BLaER1 (cell line): ENCODE measurements around the gene TSKS.

Experiments used
- H3K27ac ChIP-seq: shearing (Covaris generic); formaldehyde crosslinking; 2 replicates; pipeline ENCODE4 v1.8.1; 2022
- H3K27me3 ChIP-seq: shearing (Covaris generic); formaldehyde crosslinking; 2 replicates; pipeline ENCODE4 v1.8.1; 2022
- H3K36me3 ChIP-seq: shearing (Covaris generic); formaldehyde crosslinking; 2 replicates; pipeline ENCODE4 v1.8.1; 2022
- H3K4me1 ChIP-seq: shearing (Covaris generic); formaldehyde crosslinking; 2 replicates; pipeline ENCODE4 v1.8.1; 2022
- H3K4me2 ChIP-seq: shearing (Covaris generic); formaldehyde crosslinking; 2 replicates; pipeline ENCODE4 v1.8.1; 2022
- H3K4me3 ChIP-seq: shearing (Covaris generic); formaldehyde crosslinking; 2 replicates; pipeline ENCODE4 v1.8.1; 2022
- H3K9ac ChIP-seq: shearing (Covaris generic); formaldehyde crosslinking; 2 replicates; pipeline ENCODE4 v1.8.1; 2022
- H3K9me3 ChIP-seq: shearing (Covaris generic); formaldehyde crosslinking; 2 replicates; pipeline ENCODE4 v1.8.1; 2022
- H4K20me1 ChIP-seq: shearing (Covaris generic); formaldehyde crosslinking; 2 replicates; pipeline ENCODE4 v1.8.1; 2022
- Cebpa-rat ChIP-seq: shearing (Covaris generic); IDR thresholded peaks from 2 replicates; pipeline ENCODE4 v1.8.1; 2022

TSKS gene

GRCh38 chr19:49781394-49781793 is 18.3 kb upstream of the TSKS start:
- TF ChIP-seq Cebpa-rat, result no peak
- no peak overlapping the region for H3K9ac ChIP-seq
- H3K4me1 ChIP-seq, result peaks cover 9% of the 10 kb centered on the region; the same call in 1 of the 2 replicates
- peaks cover 24% of the 10 kb centered on the region; the same call in 1 of the 2 replicates for H4K20me1 ChIP-seq
- H3K4me2 ChIP-seq, result no peak overlapping the region
- no peaks in the 10 kb centered on the region for H3K27me3 ChIP-seq
- H3K36me3 ChIP-seq, result peaks cover 57% of the 10 kb centered on the region
- no peaks in the 10 kb centered on the region for H3K9me3 ChIP-seq
- H3K27ac ChIP-seq, result peak overlapping the region; percentile 22; the same call in 1 of the 2 replicates
- H3K4me3 ChIP-seq, result no peak overlapping the region

- Histone ChIP-seq H3K36me3 (peaks cover 57% of the 10 kb centered on the region), H3K27me3 (no peaks in the 10 kb centered on the region), H3K27ac (no peak overlapping the region), H3K4me1 (peaks cover 9% of the 10 kb centered on the region; the same call in 1 of the 2 replicates), H3K9ac (no peak overlapping the region), H4K20me1 (peaks cover 29% of the 10 kb centered on the region; the same call in 1 of the 2 replicates), H3K4me2 (no peak overlapping the region), H3K4me3 (no peak overlapping the region), H3K9me3 (no peaks in the 10 kb centered on the region)
- TF ChIP-seq Cebpa-rat, result no peak
These were observed 17.8 kb upstream of the TSKS start for GRCh38 chr19:49780861-49781260.

GRCh38 chr19:49779731-49780555 is 16.8 kb upstream of the TSKS start:
- no peak for TF ChIP-seq Cebpa-rat
- Histone ChIP-seq H4K20me1 (peaks cover 38% of the 10 kb centered on the region; the same call in 1 of the 2 replicates), H3K9me3 (no peaks in the 10 kb centered on the region), H3K4me1 (peaks cover 9% of the 10 kb centered on the region; the same call in 1 of the 2 replicates), H3K9ac (no peak overlapping the region), H3K4me3 (no peak overlapping the region), H3K36me3 (peaks cover 56% of the 10 kb centered on the region), H3K27ac (no peak overlapping the region), H3K27me3 (no peaks in the 10 kb centered on the region), H3K4me2 (no peak overlapping the region)

- TF ChIP-seq Cebpa-rat, result no peak
- no peak overlapping the region for H3K4me2 ChIP-seq
These were observed 13.3 kb upstream of the TSKS start for GRCh38 chr19:49776371-49776764.

GRCh38 chr19:49775742-49776370 is 12.8 kb upstream of the TSKS start:
- H3K9me3 ChIP-seq, result no peaks in the 10 kb centered on the region
- peaks cover 55% of the 10 kb centered on the region for H4K20me1 ChIP-seq
- H3K27me3 ChIP-seq, result no peaks in the 10 kb centered on the region
- no peak for TF ChIP-seq Cebpa-rat
- H3K4me1 ChIP-seq, result peaks cover 9% of the 10 kb centered on the region; the same call in 1 of the 2 replicates
- peaks cover 48% of the 10 kb centered on the region for H3K36me3 ChIP-seq
- H3K4me2 ChIP-seq, result no peak overlapping the region
- H3K27ac ChIP-seq, result no peak overlapping the region
- peak overlapping the region; percentile 29; the same call in 1 of the 2 replicates for H3K9ac ChIP-seq
- H3K4me3 ChIP-seq, result no peak overlapping the region

More at GRCh38 chr19:49776371-49776764, 13.3 kb upstream of the TSKS start:
- Histone ChIP-seq H3K4me1 (peaks cover 9% of the 10 kb centered on the region; the same call in 1 of the 2 replicates), H3K9me3 (no peaks in the 10 kb centered on the region), H3K36me3 (peaks cover 51% of the 10 kb centered on the region), H3K9ac (no peak overlapping the region), H3K27ac (no peak overlapping the region), H4K20me1 (peaks cover 60% of the 10 kb centered on the region), H3K4me3 (no peak overlapping the region), H3K27me3 (no peaks in the 10 kb centered on the region)

- Histone ChIP-seq H4K20me1 (peaks cover 51% of the 10 kb centered on the region), H3K4me2 (no peak overlapping the region), H3K9ac (no peak overlapping the region), H3K4me1 (peaks cover 5% of the 10 kb centered on the region; the same call in 1 of the 2 replicates), H3K36me3 (peaks cover 53% of the 10 kb centered on the region), H3K9me3 (no peaks in the 10 kb centered on the region), H3K27ac (no peak overlapping the region), H3K27me3 (no peaks in the 10 kb centered on the region), H3K4me3 (no peak overlapping the region)
- TF ChIP-seq Cebpa-rat, result no peak
These were observed 11.9 kb upstream of the TSKS start for GRCh38 chr19:49774969-49775368.

- no peak overlapping the region for H3K4me3 ChIP-seq
- no peaks in the 10 kb centered on the region for H3K4me1 ChIP-seq
- no peak overlapping the region for H3K27ac ChIP-seq
- peaks cover 54% of the 10 kb centered on the region for H4K20me1 ChIP-seq
- H3K9ac ChIP-seq, result no peak overlapping the region
- TF ChIP-seq Cebpa-rat, result no peak
- no peak overlapping the region for H3K4me2 ChIP-seq
- H3K36me3 ChIP-seq, result peaks cover 62% of the 10 kb centered on the region
- H3K9me3 ChIP-seq, result no peaks in the 10 kb centered on the region
- H3K27me3 ChIP-seq, result no peaks in the 10 kb centered on the region
These were observed 10.7 kb upstream of the TSKS start for GRCh38 chr19:49773663-49774350.

GRCh38 chr19:49772850-49773432 is 9.8 kb upstream of the TSKS start:
- H3K4me2 ChIP-seq, result no peak overlapping the region
- no peaks in the 10 kb centered on the region for H3K9me3 ChIP-seq
- no peaks in the 10 kb centered on the region for H3K27me3 ChIP-seq
- TF ChIP-seq Cebpa-rat, result no peak
- H3K27ac ChIP-seq, result no peak overlapping the region
- peaks cover 61% of the 10 kb centered on the region for H4K20me1 ChIP-seq
- no peak overlapping the region for H3K9ac ChIP-seq
- H3K36me3 ChIP-seq, result peaks cover 62% of the 10 kb centered on the region
- H3K4me3 ChIP-seq, result no peak overlapping the region
- H3K4me1 ChIP-seq, result peaks cover 8% of the 10 kb centered on the region

GRCh38 chr19:49771674-49772139 is 8.6 kb upstream of the TSKS start:
- Histone ChIP-seq H3K9me3 (no peaks in the 10 kb centered on the region), H3K4me3 (no peak overlapping the region), H3K36me3 (peaks cover 62% of the 10 kb centered on the region), H3K4me1 (peaks cover 14% of the 10 kb centered on the region), H3K27me3 (no peaks in the 10 kb centered on the region), H3K9ac (no peak overlapping the region; the same call in 1 of the 2 replicates), H3K27ac (no peak overlapping the region), H4K20me1 (peaks cover 68% of the 10 kb centered on the region), H3K4me2 (no peak overlapping the region)
- TF ChIP-seq Cebpa-rat, result no peak
